HG03565 (cell line): ENCODE results near the gene KCNE3.

ENCODE experiments used
- ATAC-seq: cut with Tn5 transposase; IDR thresholded peaks from one replicate; pipeline ENCODE4 v1.9.1; 2021; ENCODE audit warnings: mild to moderate bottlenecking, moderate library complexity; ENCODE audit not compliant: unreplicated experiment

Gene KCNE3, protein sequence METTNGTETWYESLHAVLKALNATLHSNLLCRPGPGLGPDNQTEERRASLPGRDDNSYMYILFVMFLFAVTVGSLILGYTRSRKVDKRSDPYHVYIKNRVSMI

DNA sequence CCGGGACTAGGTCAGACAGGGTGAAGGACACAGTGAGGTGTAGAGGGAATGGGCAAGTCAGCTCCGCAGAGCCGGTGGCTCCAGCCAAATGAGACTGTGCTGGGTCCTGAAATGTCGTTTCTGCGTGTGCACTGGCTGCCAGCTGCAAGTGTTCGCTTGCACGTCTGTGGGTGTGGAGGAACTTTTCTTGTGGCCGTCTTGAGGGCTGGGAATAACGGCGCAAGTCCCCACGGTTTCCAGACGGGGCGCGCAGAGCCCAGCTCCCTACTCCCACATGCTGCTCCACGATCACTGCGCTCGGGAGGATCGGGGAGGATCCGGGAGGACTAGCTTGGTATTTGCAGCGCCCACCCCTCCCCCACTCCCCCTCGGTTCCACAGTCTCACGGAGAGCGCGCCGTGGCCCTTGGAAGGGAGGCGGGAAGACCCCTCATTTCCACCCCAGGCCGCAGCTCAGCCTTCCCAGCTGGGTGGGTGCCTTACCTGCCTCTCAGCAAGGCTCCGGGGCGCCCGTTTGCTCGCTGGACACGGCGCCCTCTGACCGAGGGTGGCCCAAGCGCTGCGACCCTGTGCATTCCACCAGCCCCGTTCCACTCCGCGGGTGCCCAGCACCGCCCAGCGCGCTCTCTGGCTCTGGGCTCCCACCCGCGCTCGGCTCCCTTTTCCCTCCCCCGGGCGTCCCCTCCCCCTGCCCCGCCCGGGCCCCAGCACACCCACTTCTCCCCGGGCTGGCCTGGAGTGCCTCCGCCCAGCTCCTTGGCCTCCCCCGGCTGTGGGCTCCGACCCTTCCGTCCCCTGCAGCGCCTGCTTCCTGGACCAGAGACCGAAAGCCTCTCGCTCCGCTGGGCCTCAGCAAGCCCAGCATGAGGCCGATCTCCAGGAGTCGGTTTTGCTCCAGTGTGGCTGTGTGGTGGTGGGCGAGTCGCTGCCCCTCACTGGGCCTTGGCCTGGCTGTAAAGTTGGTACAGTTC is at the start of gene KCNE3:
Gene KCNE3 (minus strand): TSS at position 634 of the 970 bp plus-strand sequence. CDS start 9,986 bp downstream, outside the sequence.
- ATAC-seq, result no peak

DNA sequence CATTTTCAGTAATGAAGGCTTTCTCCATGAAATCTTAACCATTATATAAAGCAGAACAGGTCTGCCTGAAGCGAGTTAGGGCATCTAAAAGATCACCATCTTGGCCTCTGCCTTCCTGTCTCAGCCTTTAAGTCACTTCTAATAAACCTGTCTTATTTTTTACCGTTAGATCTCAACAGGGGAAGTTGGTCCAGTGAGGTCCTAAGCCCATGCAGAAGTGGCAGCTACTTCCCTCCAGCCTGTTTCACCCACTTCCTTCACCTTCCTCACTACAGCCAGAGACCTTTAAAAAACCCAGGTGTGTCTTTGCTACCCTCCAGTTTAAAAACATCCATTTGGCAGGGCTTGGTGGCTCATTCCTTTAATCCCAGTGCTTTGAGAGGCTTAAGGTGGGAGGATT is 40.2 kb upstream of the KCNE3 start:
- ATAC-seq, result no peak

DNA sequence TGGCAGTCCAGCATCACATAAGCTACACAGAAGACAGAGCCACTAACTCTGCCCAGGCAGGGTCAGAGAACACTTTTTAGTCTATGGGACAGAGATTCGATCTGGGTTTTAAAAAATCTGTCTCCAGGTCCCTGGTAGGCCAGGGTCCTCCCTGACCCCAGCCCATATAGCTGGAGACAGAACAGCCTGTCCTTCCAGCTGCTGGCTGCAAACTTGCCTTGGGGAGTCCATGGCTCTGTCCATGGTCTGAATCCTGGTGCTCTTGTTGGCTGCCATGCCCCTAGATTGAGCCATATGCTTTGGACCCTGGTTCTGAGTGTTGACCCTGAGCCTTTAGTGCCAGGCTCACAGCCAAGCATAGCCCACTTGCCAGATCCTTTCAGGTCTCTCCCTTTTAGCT is 39.5 kb upstream of the KCNE3 start:
- no peak for ATAC-seq

DNA sequence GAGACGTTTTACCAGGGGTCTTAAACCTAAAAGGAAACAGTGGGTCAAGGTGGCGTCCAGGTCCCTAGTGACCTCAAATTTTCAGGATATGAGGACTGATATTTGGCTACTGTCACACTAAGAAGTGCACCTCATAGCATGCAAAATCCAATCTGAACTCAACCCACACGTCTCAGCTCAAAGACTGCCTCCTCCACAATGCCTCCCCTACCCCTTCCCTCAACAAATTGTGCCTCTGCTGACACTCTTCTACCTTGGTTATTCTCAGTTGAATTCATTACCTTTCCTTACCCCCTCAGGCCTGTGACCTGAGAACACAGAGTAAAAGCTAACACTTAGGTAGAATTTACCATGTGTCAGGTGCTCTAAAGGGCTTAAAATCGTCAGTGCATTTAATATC is 38.6 kb upstream of the KCNE3 start:
- no peak for ATAC-seq

DNA sequence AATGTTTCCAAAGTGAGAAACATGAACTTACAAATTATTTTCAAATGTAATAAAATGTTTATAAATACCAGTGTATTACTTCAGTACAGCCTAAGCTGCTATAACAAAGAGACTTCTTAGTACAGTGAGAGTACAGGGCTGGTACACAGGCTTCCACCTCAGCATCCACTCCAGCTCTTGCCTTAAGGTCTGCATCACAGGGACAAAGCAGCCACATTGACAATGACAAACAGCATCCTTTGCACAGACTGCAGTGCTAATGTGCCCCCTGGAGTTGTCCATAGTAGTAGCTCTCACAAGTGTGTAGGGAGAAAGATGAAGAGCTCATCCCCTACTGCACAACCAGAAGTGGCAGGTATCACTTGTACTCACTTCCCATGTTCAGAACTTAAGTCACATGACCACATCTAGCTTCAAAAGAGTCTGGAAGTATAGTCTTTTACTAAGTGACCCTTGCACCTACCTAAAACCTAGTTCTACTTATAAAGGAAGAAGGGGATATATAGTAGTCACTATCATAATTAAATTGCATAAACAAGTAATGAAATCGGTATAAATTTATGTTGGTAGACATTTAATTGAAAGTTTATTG is 36.8 kb upstream of the KCNE3 start:
- ATAC-seq, result no peak

DNA sequence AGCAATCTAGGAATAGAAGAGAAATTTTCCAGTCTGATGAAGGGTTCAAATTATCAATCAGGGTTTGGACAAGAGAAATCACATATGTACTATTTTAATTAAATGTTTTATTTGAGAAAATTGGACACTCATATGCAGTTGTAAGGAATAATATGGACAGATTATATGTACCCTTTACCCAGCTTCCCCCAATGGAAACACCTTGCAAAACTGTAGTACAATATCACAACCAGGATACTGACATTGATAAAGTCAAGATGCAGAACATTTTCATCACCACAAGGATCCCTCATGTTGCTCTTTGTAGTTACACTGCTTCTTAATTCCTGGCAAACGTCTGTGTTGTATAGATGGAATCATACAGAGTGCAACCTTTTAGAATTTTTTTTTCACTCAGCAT is 27.6 kb upstream of the KCNE3 start:
- no peak for ATAC-seq

DNA sequence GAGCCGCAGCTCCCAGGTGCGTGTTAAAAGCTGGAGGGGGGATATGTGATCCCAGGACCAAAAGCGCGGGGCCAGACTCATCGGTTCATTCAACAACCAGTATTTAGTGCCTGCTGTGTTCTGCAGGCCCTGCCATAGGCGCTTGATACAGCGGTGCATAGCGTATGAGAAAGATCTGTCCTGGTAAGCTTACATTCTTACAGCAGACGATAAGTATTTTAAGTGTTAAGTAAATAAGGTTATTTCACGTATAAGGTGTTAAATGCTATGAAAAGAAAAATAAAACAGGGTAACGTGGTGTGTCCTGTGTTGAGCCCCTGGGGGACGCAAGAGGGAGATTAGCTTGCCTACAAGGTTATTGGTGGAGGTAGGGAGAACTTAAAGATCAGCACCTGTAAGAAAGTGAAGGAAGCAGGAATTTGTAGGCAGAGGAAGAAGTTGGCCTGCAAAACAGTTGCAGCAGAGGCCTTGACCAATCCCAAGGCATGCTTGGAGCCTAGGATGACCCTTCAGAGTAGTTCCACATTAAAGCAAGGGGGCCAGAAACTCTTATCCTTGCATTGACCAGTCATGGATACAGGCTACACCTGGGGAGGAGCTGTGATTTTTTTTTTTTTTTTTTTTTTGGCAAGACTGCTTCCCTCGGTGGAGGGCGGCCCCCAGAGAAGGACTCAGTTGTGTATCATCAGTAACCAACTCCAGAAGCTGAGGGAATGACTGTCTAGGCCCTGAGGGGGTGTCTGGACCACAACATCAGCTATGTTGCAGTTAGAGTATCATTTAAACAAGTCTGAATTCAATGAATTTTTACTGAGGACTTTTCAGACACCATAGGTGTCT is 26.7 kb upstream of the KCNE3 start:
- no peak for ATAC-seq

DNA sequence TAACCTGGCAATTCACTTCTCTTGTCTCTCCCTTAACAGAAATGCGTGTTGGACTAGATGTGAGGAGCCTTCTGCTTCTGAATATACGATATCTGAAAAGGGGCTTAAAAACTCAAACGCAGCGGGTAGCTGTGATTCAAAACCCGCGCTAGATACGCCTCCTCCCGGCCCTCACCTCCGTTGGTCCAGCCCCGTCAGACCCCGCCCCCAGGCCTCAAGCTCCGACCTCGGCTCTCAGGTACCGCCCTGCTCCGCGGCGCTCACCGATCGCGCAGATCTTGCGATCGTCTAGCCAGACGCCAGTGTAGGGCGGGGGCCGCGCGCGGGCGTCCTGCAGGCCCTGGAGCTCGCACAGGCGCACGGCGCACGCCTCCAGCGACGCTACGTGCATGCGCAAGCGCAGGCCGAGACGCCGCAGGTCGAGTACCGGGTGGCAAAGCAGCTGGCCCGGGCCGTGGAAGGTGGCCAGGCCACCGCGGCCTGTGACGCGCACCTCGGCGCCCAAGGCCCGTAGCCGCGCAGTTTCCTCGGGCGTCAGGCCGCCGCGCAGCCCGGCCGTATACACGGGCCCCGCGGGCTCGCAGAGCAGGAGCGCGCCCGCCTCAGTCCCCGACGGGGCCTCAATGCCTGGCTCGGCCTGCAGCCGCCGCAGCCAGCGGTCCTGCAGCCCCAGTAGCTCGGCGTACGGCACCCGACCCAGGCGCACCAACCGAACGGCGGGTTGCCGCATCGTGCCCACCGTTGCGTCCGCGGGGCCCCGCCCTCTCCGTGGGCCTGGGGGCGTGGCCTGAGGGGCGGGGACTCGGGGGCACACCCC is 25.8 kb upstream of the KCNE3 start, which contains the start of gene LIPT2:
Gene LIPT2 (minus strand): TSS at position 751 of the 817 bp plus-strand sequence. CDS start 21 bp downstream, at position 730.
- peak; percentile 95 for ATAC-seq

DNA sequence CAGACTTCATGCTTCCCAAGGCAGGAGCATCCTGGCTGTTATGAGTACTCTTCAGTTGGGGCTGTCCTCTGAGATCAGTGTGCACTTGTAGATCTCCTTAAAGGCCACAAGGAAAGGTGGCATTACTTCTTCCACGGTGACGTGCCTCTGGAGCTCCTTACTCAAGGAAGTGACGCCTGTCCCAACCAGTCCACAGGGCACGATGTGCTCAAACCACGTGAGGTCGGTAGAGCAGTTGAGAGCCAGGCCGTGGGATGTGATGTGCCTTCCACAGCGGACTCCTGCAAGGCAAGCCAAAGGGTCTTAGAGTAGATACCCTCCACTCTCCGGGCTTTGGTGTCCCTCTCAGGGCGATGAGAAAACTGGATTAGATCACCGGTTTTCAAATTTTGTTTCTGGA is 24.7 kb upstream of the KCNE3 start:
- no peak for ATAC-seq

DNA sequence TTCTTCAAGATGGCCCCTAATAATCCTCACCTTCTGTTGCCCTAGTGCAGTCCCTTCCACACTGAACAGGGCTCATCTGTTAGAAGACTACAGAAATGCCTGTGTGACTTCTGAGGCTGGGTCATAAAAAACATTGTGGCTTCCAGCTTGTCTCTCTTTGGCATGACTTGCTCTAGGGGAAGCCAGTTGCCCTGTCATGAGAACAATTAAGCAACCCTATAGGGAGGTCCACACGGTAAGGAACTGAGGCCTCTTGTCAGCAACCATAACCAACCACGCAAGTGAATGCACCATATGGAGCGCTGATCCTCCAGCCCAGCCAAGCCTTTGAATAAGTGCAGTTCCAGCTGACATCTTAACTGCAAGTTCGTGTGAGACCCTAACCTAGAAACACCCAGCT is 23.6 kb upstream of the KCNE3 start:
- no peak for ATAC-seq

DNA sequence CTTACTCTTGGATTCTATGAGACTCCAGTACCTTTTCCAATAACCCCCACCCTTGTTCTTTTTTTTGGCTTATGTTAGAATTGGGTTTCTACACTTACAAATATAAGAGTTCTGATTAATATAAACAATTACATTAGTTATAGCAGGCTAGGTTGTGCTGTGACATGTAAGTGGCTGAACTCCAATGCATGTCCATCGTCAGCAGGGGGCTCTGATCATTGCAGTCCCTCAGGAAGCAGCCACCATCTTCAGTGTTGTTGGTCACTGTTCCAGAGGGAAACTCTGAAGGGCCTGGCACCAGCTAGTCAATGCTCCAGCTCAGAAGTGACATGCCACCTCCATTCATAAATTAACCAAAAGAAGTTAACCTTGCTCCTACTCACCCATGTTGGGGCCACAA is 20.5 kb upstream of the KCNE3 start:
- no peak for ATAC-seq

DNA sequence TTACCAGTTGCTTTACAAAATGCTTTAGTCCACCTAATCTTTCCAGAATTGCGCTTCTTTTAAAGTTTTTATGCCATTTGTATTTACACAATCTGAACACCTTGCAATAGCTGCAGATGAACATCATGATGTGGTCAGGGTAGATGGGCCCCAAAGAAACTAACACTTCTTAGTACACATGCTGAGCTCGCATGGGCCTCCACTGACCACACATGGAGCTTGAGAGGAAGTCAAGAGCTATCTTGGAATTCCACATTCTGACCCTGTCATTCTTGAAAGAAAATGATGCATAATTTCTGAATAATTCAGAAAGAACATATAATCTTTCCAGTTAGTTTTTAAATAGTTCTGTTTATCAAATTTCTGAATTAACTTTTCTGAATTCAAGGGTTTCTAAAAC is 18.5 kb upstream of the KCNE3 start:
- ATAC-seq, result no peak

DNA sequence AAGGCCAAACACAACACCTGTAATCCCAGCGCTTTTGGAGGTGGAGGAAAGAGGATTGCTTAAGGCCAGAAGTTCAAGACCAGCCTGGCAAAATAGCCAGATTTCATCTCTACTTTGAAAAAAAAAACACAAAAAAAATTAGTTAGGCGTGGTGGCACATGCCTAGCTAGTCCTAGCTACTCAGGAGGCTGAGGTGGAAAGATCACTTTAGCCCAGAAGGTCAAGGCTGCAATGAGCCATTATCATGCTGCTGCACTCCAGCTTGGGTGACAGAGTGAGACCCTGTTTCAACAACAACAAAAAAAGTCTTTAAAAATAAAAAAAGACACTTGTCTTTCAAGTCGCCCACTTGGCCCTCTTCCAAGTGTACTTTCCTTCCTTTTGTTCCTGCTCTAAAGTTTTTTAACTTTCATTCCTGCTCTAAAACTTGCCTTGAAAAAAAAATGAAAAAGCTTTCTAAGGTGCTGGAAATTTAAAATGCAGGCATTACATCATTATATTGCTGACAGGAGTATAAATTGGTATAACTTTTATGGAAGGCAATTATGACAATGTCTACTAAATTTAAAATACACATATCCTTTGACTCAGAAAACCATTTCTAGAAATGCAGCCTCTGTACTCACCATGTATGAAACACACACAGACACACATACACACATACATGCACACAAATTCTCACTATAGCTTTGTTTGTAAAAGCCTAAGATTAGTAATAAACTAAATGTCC is 13.5 kb upstream of the KCNE3 start:
- no peak for ATAC-seq

DNA sequence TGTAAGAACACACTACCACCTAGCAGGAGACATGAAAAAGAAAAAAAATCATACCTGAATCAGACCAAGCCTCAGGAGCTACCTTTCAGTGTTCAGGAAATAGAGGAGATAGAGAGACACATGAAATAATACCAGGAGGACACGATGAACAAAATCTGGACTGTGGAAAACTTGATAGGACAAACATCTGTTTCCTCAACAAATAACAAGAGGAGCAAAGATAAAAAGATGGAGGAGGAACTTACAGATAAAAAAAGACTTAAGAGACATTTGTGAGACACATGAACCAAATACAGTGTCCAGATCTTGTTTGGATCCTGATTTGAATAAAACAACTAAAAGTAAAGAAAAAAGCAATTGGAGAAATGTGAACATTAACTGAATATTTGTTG is 12.4 kb upstream of the KCNE3 start:
- no peak for ATAC-seq

DNA sequence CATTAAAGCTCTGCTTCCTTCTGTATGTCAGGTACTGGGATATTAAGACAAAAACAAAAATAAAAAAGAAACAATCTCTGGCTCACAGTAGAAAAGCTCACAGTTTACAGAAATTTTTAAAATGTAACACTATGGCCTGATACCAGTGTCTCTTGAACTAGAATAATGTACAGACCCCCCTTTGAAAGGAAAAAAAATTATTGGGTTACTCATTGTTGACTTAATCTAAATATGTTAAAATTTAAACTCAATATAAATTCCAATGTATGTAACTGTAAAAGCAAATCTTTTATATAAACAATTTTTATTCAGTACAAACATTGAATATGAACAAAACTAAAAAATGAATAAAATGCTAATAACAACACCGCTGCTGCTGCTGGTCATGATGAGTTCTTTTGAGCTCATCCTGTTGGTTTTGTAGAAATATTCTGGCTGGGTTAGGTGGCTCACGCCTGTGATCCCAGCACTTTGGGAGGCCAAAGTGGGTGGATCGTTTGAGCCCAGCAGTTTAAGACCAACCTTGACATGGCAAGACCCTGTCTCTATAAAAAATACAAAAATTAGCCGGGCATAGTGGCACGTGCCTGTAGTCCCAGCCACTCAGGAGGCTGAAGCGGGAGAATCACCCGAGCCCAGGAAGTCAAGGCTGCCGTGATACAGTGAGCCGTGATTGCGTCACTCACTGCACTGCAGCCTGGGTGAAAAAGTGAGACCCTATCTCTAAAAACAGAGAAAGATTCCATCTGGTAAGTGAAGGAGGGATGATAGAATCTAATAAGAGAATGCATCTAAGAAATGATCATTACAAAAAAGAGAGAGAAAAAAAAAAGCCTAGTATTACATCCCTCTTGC is 11.8 kb upstream of the KCNE3 start:
- no peak for ATAC-seq

DNA sequence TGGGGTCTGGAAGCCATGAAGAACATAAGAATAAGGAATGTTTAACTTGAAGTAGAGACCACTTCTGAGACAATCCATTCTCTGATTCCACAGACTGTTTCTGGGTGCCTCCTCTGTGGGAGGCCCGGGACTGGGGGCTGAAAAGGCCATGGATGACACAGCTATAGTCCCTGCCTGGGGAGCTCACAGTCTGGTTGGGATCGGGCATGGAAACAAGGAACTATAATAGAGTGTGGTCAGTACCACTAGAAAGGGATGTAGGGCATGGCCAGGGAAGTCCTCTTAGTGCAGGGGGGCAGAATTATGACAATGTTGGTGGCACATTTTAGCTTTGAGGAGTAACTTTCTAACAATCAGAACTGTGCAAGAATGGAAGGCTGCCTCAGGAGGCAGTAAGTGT is 9.2 kb upstream of the KCNE3 start:
- ATAC-seq, result no peak

DNA sequence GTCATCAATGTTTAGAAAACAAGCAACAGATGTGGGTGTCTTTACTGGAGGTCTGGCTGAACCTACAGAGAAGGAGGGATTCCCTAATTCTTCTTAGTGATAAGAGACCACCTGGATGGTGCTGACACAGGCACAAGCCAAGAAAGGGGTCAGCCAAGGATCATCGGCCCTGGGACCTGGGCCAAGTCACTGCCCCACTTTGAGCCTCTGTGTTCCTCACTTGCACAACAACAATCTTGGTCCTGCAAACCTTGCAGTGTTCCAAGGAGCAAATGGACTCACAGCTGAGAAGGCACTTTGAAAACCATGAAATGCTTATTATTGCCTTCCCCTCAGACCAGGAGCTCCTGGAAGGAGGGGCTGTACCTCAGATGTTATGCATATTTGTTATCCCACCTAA is 7.0 kb upstream of the KCNE3 start:
- ATAC-seq, result no peak

DNA sequence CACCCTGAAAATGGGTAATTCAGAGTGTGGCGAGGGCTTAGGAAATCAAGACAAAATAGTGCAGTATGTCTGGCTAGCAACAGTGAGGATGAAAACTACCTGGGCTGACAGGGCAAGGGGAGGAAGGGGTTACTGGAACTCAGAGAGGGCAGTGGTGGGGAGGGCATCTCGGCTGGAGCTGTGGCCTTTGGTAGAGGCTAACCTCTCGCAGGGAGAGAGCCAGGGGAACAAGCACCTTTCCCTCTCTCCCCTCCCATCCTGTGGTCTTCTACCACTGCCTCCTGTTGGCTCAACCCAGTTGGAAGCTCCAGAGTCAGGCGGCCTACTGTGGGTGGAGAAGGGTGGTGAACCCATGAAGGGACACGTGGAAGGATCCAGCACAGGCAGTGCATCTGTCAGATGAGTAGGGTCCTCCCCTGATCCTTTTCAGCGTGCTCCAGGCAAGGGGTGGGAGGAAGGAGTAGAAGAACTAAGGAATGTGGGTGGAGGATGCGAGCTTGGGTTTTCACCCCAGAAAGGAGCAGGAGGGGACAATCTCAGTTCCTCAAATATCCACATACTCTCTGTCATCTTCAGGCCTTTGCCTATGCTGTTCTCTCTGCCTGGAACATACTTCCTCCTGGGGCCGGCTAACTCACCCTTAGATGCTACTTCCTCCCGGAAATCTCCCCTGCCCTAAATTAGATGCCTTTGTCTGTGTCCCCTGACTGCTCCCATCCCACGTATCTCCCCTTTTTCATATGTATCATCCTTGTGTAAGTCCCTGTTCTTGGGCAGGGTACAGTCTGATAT is 6.2 kb upstream of the KCNE3 start:
- no peak for ATAC-seq
